ENCODE measurements around the gene RASSF9. TPM values are rescaled to one million over a fixed set of nuclear protein-coding genes. Genes with fewer than 3 reads are reported as not detected.

RASSF9 gene
- total RNA-seq: 1 to 10 TPM; 2.2 to 2.9 (median 2.9) TPM

GRCh38 chr12:85836197-85837090 is at the start of gene RASSF9:
Gene RASSF9 (minus strand): TSS chr12:85836409. CDS start chr12:85836201, 208 bp downstream.
- TF ChIP-seq POLR2AphosphoS5 (IDR thresholded peaks at IDR 0.05) (no peak), CTCF (IDR thresholded peaks at IDR 0.05) (no peak), POLR2A (IDR thresholded peaks at IDR 0.05) (no peak)
- no peaks in the 10 kb centered on the region for H3K4me1 ChIP-seq

GRCh38 chr12:85883763-85884162 is 47.6 kb upstream of the RASSF9 start:
- intact Hi-C loops (cut with DNase I; ENCODE audit: low total_unique reads): no loop called here
- Histone ChIP-seq H3K36me3 (no peaks in the 10 kb centered on the region), H3K9me3 (no peaks in the 10 kb centered on the region), H3K4me3 (no peak overlapping the region), H3K4me1 (no peaks in the 10 kb centered on the region), H3K27ac (no peak overlapping the region), H3K27me3 (no peaks in the 10 kb centered on the region)
- DNase-seq (ENCODE audit: low spot score in 2 of 2): no peak
- TF ChIP-seq POLR2A (IDR thresholded peaks at IDR 0.05): no peak
- TF ChIP-seq POLR2AphosphoS5 (IDR thresholded peaks at IDR 0.05): no peak
- TF ChIP-seq CTCF (IDR thresholded peaks at IDR 0.05): no peak

More at GRCh38 chr12:85836197-85837090, at the start of gene RASSF9:
- H3K9me3 ChIP-seq: no peaks in the 10 kb centered on the region
- H3K36me3 ChIP-seq: no peaks in the 10 kb centered on the region
- H3K27ac ChIP-seq: peak within 1 kb of the TSS; percentile 80 to 85
- peak; percentile 71 to 78 for DNase-seq (ENCODE audit: low spot score in 2 of 2)
- peak within 1 kb of the TSS; percentile 45 to 59 (median 50) for H3K4me3 ChIP-seq
- intact Hi-C loops (cut with DNase I; ENCODE audit: low total_unique reads): no loop called here
- H3K27me3 ChIP-seq: no peaks in the 10 kb centered on the region

GRCh38 chr12:85877459-85877858 is 41.2 kb upstream of the RASSF9 start:
- Histone ChIP-seq H3K27ac (no peak overlapping the region), H3K27me3 (no peaks in the 10 kb centered on the region), H3K9me3 (no peaks in the 10 kb centered on the region), H3K36me3 (no peaks in the 10 kb centered on the region), H3K4me1 (no peaks in the 10 kb centered on the region), H3K4me3 (no peak overlapping the region)
- no peak for TF ChIP-seq POLR2A (IDR thresholded peaks at IDR 0.05)
- TF ChIP-seq POLR2AphosphoS5 (IDR thresholded peaks at IDR 0.05): no peak
- no peak for TF ChIP-seq CTCF (IDR thresholded peaks at IDR 0.05)
- intact Hi-C loops (cut with DNase I; ENCODE audit: low total_unique reads): no loop called here
- DNase-seq (ENCODE audit: low spot score in 2 of 2): no peak

GRCh38 chr12:85874031-85874461 is 37.8 kb upstream of the RASSF9 start, which contains the start of gene NTS:
Gene NTS (plus strand): TSS chr12:85874295. CDS start chr12:85874404, 109 bp downstream.
- TF ChIP-seq POLR2AphosphoS5 (IDR thresholded peaks at IDR 0.05) (no peak), CTCF (IDR thresholded peaks at IDR 0.05) (no peak), POLR2A (IDR thresholded peaks at IDR 0.05) (no peak)
- Histone ChIP-seq H3K4me3 (no peak within 1 kb of the TSS), H3K9me3 (no peaks in the 10 kb centered on the region), H3K36me3 (no peaks in the 10 kb centered on the region), H3K27me3 (no peaks in the 10 kb centered on the region), H3K27ac (no peak within 1 kb of the TSS), H3K4me1 (no peaks in the 10 kb centered on the region)
- intact Hi-C loops (cut with DNase I; ENCODE audit: low total_unique reads): no loop called here
- DNase-seq (ENCODE audit: low spot score in 2 of 2): no peak

- Histone ChIP-seq H3K4me1 (no peaks in the 10 kb centered on the region), H3K36me3 (no peaks in the 10 kb centered on the region), H3K9me3 (no peaks in the 10 kb centered on the region), H3K4me3 (no peak overlapping the region), H3K27ac (no peak overlapping the region), H3K27me3 (no peaks in the 10 kb centered on the region)
- no peak for DNase-seq (ENCODE audit: low spot score in 2 of 2)
- TF ChIP-seq POLR2AphosphoS5 (IDR thresholded peaks at IDR 0.05) (no peak), CTCF (IDR thresholded peaks at IDR 0.05) (peak; percentile 52 to 57 (median 53)), POLR2A (IDR thresholded peaks at IDR 0.05) (no peak)
- intact Hi-C loops (cut with DNase I; ENCODE audit: low total_unique reads): no loop called here
Observed at GRCh38 chr12:85872497-85873091, 36.4 kb upstream of the RASSF9 start.

All from breast epithelium (tissue), 4 donors.